A172 (cell line): ENCODE measurements around the gene SOX5. TPM values are rescaled to one million over a fixed set of nuclear protein-coding genes. Genes with fewer than 3 reads are reported as not detected.
"Not testable (repeated sequence)": the region's sequence is repeated elsewhere in the genome, so short reads cannot be mapped to it uniquely, and the experiment has no call there.

Experiments used
- DNase-seq: peaks from one replicate; pipeline ENCODE4 v3.0.0-alpha.2; 2015; ENCODE audit warnings: low spot score
- total RNA-seq: library from RNA; depleted of rRNA; stranded (reverse); fragments of >200 nt; shearing (Covaris generic); gene quantifications from 2 replicates; pipeline ENCODE4 v1.2.3, GENCODE V29; 2014

The SOX5 gene
- total RNA-seq, 1 experiment from 2014 or later = not detected

DNA sequence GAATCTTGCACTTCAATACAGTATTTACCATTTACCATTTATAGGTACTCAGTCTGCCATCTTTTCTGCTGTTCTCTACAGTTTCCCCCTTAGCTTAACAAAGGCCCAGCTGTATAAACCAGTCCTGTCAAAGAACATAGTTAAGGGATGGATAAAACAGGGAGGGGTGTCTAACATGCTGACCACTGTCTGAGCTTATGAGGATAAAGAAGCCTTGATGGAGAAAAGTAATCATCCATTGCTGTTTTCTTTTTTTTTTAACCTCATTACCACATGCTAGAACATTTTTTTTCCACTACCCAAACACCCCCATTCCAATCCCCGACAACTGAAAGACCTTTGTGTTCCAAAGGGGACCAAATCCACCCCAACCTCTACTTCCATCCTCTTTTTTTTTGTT, 39.9 kb downstream of the SOX5 start:
- DNase-seq = no peak

DNA sequence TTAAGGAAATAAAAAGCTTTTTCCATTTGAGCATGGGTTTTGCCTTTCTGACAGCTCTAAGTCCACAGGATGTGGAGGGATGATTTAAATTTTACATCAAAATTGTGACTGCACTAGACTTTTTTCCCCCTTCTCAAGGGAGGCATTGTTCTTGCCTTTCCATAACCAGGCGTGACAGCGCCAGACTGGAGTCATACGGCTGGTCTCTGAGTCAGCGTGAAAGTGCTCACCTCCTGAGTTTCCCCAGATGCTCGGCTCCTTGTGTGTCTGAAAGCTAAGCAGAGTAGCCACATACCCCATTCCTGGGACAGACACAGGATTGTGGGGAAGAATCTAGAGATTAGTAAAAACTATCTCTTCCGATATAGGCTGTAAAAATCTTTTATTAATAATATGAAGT, 43.1 kb downstream of the SOX5 start:
- DNase-seq = no peak

DNA sequence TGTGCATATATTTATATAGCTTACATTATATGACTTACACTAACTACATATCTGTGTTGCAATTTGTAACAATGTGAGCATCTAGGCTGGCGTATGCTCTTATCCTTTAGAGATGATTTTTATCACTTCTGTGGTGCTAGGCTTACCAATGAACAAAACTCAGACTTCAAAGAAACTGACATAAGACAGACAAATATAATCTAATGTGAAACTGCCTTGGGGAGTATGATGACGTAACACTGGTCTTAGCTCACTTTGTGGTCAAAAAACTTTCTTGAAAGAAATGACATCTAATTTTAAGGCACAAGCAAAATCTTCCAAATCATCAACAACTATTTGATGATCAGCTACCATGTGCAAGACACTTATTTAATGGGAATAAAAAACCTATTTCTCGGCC, 50.0 kb downstream of the SOX5 start:
- DNase-seq = no peak

DNA sequence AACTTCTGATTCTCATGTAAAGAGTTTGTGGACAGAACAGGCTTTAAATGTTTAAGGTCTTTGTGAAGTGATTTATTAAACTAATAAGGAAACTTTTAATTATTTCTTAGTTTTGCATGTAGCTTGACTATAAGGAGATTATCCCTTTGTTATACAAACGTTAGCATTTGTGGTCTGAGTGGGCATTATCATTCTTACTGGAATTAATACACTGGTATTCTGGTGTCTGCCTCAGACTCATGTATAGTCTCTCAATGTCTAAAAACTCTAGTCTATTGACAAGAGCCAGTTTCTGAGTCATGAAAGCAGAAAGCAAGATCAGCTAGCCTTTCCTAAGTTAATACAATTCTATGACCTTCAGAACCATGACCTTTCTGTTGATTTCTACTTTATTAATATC, 51.3 kb downstream of the SOX5 start:
- DNase-seq = no peak

DNA sequence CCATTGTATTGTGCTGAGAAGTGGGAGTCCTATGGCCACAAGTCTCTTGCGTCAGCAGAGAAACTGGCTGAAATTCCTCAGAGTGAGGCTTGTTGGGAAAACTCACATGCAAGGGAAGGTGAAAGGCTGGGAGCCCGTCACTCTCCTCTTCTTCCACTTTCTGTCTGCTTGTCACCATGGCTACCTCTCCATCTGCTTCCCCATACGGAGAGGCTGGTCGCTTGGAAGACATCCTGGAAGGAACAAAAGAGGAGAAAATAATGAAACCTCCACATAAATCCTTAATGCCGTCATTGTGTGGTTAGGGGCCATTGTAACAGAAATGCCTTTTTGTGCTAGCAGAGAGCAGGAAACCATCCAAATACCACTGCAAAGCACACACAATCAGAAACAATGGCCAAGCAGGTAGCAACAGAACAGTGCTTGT, 53.7 kb downstream of the SOX5 start:
- DNase-seq = no peak

DNA sequence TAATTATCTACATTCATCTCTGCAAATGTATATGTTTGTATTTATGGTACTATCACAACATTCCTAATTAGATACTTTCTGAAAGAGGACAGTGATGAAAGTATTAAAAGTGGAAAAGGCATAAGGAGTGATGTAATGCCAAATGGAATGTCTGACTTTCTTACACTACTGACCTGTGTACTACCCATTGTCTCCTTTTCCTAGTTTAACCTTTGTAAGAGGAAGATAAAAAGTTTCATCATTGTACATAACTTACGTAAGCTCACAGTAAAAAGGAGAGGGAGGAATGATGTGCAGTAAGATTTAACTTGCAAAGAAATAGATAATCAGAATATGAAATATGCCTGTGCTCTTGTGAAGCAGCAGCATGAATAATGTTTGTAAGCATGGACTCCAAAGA, 55.9 kb downstream of the SOX5 start:
- no peak for DNase-seq

DNA sequence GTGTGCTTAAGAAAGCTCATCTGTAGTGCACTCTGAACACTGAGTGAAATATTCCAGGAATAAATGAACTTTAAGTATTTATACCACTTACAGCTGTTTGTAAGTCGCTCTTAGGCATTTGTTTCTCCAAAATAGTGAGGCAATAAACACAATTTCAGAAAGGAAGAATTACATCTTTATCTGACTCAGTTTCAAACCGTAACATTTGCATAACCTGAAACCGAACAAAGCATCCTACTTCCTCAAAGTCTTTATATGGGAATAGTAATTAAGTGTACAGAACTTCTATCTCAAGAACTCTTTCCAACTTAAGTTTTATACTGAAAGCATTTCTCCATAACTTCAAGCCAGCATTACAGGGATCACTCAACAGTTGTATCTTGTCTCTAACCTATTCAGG, 58.4 kb downstream of the SOX5 start:
- no peak for DNase-seq

DNA sequence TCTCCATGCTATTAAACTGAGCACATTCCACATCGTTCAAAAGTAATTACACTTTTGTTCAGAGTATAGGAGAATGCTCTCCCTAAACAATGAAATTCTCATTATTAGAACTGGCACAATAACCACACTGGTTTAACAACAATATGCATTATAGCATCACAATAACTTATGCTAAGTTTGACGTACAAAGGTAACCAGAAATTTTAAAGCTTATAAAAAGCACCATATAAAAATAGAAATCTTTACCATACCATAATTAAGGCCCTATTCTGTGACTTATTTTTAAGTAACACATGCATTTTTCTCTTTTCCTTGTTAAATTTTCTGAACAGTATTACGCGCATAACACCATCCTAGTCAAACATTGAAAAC, 60.4 kb downstream of the SOX5 start:
- no peak for DNase-seq

DNA sequence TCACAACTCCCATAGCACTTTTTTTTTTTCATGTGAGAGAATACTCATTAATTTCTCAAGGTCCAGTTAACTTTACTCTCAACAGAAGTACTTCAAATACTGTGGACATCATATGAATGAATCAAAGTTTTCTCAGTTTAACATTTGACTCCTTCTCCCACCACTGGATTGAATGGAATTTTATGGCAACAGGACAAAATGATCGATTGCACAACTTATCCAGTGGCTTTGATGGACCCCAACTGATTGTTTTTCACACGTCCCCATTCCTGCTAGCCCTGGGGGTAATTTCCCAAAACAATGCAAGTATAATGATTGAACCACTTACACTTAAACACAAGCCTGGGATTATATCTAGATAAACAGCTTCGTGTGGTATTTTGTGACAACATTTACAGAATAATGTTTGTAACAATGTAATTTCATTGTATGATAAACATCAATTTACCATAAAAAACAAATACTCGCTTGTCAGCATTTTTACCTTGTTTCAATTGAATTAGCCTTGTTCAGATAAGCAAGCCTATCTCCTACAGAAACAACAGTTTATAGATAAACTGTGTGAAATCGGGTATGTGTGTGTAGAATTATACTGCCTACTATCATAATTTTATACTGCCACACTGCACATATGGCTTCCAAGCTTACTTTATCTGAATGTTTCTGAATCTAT, 60.9 kb downstream of the SOX5 start:
- no peak for DNase-seq

DNA sequence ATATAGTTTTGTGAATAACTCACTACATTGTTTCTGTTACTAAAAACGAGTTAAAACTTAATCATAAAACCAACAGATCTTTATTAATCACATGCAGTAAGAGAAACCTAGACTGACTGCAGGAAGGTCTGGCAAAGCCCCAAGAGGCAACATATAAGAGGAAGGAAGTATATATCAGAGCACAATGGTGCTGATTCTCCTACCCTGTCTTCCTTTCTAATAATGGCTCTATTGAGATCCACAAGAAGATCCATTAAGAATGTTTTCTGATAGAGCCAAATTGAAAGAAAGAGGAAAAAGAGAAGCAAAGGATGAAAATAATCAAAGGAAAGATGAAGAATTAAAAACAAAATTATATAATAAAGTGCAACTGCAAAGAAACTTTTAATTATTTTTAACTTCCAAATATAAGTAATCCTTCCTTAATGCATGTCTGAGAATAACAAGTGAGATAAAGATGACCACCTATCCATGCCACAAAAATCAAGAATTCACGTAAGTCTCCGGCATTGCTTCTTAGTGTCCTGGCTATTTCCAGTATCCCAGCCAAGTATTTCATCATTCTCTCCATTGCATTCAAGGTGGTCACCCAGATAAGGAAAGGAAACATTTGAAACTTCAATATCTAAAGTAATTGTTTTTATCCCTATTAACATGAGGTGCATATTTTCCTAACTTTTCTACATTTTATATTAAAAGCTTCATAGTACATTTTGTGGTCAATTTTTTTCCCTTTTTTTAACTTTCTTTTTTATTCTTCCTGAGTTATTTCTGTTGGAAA, 62.2 kb downstream of the SOX5 start:
- no peak for DNase-seq

DNA sequence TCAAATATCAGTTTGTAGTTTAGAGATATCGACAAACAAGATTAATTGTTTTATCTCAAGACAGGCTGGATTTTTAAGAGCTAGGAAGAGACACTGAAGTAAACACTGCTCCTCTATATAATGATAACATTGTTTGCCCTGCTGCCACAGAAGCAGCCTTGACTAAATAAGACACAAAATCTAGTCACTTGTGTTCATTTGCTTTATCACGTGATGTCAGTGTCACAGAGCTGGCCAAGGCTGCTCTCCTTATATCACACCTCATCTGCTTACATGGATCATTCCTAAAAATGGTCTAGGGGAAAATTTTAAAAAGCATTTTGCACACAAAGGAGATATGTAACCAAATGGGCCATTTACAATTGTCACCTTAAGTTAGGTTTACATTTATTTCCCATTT, 64.1 kb downstream of the SOX5 start:
- DNase-seq = no peak

DNA sequence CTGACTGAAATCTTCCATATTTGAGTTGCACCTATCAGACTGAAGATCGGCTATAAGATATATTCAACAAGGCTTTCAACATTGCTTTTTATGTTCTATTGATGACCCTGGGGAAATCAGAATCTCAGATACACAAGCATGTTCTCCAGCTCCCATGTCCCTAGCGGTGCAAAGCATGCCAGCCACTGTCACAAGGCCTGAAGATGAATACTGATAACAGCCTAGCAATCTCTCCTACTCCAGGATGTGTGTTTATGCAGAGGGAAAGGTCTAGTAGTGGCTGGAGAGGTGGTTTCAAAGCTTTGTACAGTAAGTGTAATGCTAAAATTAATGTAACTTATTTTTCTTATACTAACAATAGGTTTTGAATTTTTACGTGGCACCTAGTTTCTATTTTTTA, 64.6 kb downstream of the SOX5 start:
- DNase-seq = no peak

DNA sequence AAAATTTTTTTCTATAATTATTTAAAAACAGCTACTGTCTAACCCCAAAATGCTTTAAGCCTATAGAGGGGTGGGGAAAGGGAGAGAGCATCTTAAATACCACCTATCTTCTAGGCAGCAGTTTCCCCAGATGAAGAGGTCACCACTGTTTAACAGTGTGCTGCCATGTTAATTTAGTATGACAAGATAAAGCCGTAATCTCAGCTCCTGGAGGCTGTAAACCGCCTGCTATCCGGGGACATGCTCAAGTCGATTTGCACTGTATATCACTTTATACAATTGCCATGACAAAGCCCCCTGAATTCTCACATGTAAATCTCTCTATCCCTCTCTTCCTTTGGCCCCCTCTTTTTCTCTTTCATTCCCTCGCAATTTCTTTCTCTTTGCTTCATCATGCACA, 68.5 kb downstream of the SOX5 start:
- DNase-seq = no peak

DNA sequence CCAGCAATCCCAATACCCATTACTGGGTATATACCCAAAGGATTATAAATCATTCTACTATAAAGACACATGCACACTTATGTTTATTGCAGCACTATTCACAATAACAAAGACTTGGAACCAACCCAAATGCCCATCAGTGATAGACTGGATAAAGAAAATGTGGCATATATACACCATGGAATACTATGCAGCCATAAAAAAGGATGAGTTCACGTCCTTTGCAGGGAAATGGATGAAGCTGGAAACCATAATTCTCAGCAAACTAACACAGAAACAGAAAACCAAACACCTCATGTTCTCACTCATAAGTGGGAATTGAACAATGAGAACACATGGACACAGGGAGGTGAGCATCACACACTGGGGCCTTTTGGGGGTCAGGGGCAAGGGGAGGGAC, 72.9 kb downstream of the SOX5 start:
- not testable (repeated sequence) for DNase-seq

DNA sequence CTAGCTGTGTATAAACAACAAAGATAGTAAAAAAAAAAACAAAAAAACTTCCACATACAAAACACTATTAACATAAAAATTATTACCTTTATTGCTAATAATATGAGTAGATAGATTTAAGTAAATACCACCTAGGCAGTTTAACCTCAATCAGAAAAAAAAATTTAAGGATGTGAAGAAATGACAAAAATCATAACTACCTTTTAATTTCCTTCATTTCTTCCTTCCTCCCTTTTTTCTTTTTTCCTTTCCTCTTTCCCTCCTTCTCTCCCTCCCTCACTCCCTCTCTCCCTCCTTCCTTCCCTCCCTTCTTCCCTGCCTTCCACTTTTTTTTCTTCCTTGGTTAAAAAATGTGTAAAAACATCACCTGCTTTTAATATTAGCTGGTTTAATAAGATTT, 81.7 kb downstream of the SOX5 start:
- no peak for DNase-seq

DNA sequence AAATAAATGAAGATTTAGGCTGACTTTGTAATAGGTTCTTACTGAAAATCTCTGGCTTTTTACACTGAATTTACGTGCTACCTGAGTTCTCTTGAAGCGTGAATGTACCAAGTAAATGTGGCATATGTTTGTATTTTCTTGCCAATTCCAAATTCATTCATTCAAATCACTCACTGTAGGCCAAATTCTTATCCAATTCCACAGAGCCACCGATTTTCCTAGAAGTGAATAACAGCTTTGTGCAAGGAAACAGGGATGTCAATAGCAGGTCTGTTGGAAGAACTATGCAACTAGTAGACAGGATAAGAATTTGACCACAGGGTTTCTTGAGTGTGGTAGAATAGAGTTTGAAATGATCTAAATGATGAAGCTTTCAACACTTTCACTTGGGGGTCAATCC, 86.8 kb downstream of the SOX5 start:
- DNase-seq = no peak

DNA sequence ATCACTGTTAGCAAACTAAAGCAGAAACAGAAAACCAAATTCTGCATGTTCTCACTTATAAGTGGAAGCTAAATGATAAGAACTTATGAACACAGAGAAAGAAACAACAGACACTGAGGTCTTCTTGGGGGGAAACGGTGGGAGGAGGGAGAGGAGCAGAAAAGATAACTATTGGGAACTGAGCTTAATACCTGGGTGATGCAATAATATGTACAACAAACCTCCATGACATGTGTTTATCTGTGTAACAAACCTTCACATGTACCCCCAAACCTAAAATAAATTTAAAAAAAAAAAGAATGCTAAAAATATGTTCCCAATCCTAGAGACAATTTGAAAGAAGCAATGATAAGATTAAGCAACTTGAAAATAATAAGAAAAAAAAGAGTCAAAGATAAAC, 89.5 kb downstream of the SOX5 start:
- no peak for DNase-seq

DNA sequence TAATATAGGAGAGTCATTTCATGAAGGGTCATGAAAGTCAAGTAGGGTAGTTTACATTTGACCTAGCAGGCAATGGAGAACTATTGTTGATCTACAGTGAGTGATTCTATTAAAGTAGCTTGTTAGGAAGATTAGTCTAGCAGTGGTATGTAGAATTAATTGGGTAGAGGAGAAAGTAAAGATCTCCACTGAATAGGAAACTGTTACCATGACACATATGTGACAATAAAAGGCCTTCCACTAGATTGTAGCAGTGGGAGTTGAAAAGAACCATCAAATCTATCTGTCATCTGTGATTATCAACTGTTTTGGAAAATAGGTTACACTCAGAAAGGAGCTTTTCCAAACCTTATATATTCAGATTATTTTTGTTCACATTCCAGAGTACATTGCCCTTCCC, 92.3 kb downstream of the SOX5 start:
- DNase-seq = no peak

DNA sequence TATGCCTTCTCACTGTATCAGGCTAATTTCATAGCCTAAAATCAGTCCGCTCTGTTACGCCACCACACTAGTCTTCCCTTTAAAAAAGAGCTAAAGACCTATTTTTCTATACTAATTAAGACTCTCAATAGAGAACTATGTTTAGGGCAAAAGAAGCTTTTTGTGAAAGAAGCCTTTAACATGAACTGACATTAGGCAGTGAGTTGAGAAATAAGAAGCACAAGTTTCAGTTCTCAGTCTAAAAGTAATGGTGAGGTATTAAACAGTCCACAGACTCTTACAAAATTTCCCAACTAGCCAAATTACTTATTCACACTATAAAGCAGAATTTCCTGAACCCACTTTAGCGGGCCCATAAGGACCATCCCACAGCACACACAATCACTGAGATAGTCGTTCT, 93.7 kb downstream of the SOX5 start:
- DNase-seq = no peak

DNA sequence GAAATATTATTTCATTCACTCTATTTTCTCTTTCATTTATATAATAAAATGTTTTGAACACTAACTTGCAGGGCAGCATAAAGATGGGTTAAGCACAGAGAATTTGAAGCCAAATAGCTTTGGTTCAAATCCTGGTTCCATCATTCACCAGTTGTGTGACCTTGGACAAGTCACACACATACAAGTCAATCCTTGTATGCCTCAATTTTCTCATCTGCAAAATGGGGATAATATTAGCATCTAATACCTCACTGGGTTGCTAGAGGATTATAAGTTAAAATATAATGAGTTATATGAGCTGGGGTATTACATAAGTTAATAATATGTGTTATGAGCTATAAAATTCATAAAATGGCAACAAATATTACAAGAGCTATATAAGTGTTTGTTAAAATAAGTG, 94.9 kb downstream of the SOX5 start:
- DNase-seq = no peak

DNA sequence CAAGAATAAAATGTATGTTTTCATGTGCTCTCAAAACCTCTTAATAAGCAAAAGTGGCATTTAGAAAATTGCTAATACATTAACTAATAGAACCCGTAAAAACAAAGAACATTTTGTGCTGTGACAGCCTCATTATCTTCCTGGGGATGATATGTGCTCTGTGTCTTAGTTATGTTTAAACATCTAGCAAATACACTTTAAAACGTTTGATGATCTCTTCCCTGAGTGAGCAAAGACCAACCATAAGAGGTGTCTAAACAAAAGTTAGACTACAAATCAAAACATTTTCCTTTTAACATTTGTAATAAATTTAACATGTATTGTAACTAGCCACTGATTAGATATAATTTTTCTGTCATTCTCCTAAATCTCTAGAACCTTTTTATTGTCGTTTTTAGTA, 95.8 kb downstream of the SOX5 start:
- no peak for DNase-seq

DNA sequence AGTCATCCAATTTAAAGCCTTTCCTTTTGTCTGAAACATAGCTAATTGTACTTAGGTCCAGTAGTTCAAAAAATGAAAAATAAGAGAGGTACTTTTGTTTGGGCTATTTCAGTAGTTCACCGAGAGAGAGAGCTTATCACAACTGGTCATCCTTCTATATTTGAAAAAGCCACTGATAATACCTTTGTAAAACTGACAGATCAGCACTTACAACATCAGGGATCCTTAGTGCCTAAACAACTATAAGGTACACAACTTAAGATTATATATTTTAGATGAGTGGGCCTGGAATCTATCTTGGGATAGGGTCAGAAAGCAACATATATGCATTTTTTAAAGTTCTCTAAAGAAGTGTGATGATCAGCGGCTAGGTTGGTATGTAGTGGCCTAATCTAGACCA, 97.9 kb downstream of the SOX5 start:
- DNase-seq = no peak

DNA sequence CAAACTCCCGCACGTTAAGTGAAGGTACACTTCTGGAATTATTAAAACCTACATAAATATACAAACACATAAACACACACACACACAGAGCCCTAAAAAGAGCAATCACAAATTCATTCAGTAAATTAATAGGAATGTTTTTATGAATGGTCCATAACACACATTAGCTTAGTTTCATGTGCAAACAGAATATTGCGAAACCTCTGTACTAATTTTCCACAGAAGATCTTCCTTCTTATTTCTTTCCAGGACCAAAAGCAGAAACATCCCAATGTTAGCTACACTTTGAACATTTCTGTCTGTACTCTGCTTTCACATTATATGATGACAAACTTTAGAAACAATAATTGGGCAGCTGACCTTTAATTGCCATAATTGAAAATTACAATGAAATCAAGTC, 101.6 kb downstream of the SOX5 start:
- DNase-seq = no peak

DNA sequence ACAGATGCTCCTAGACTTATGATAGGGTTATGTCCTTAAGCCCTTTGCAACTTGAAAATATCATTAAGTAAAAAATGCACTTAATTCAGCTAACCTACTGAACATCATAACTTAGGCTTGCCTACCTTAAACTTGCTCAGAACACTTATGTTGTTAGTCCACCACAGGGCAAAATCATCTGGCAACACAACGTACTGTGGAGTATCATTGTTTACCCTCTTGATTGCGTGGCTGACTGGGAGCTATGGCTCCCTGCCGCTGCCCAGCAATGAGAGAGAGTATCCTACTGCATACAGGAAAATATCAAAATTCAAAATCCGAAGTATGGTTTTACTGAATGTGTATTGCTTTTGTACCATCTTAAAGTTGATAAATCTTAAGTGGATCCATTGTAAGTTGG, 105.5 kb downstream of the SOX5 start:
- DNase-seq = no peak
